Endothelial cell of umbilical vein (primary cell): ENCODE data around the gene MYEOV. TPM values are rescaled to one million over a fixed set of nuclear protein-coding genes. Genes with fewer than 3 reads are reported as not detected.

Experiments
- BruUV-seq: library from RNA; stranded (reverse); fragments of 400-500 nt; replicated peaks from 2 replicates; lab custom pipeline; 2021; lab: Mats Ljungman, UMichigan
- CTCF ChIA-PET: fragments of 300-600, 350-600 bp; sonication (Branson Sonifier 250); formaldehyde crosslinking; loops from one replicate; lab custom pipeline; 2021; ENCODE audit warnings: antibody characterized with exemption, inconsistent platforms; lab: Charles Lee
- POLR2A ChIA-PET: fragments of 300-600, 350-600 bp; sonication (Branson Sonifier 250); formaldehyde crosslinking; loops from one replicate; lab custom pipeline; 2021; ENCODE audit warnings: antibody characterized with exemption, inconsistent platforms; lab: Charles Lee
- DNase-seq: peaks from one replicate; pipeline ENCODE4 v3.0.0-alpha.2; 2011; ENCODE audit warnings: low read depth, low spot score
- FAIRE-seq: peaks from 2 replicates; lab custom pipeline; 2011; peaks lifted over from hg19 to GRCh38; lab: Jason Lieb, UNC
- H2AFZ ChIP-seq: 2 replicates; pipeline ENCODE4 v1.6.0; 2012; ENCODE audit warnings: low read depth, low read length, control low read depth, inconsistent platforms
- H3K27ac ChIP-seq: 2 replicates; pipeline ENCODE4 v1.5.1; 2011; ENCODE audit warnings: low read depth, mild to moderate bottlenecking, control low read depth, low read length, moderate library complexity; ENCODE audit not compliant: insufficient read depth
- H3K27me3 ChIP-seq, 2 experiments: 2 replicates each; pipeline versions ENCODE4 v1.6.0 to v1.6.1; 2011; ENCODE audit warnings: low read length in 2 of 2, mixed read lengths in 1 of 2; ENCODE audit not compliant: control insufficient read depth in 2 of 2, insufficient read depth in 2 of 2
- H3K36me3 ChIP-seq, 2 experiments: 2 replicates in 1 of 2; 3 replicates in 1 of 2; pipeline ENCODE4 v1.5.1; 2011; ENCODE audit warnings: low read length in 2 of 2, mild to moderate bottlenecking in 1 of 2, moderate library complexity in 1 of 2; ENCODE audit not compliant: control insufficient read depth in 2 of 2, insufficient read depth in 2 of 2; ENCODE audit errors: extremely low read depth in 1 of 2
- H3K4me1 ChIP-seq: 3 replicates; pipeline ENCODE4 v1.5.1; 2011; ENCODE audit warnings: mild to moderate bottlenecking, low read length; ENCODE audit not compliant: control insufficient read depth, insufficient read depth; ENCODE audit errors: extremely low read depth
- H3K4me2 ChIP-seq: 2 replicates; pipeline ENCODE4 v1.6.1; 2011; ENCODE audit warnings: low read length, control low read depth, mixed read lengths; ENCODE audit not compliant: insufficient read depth
- H3K4me3 ChIP-seq, 3 experiments: fragments of 200-600 bp in 1 of 3; sonication (generic), shearing (Covaris generic) in 1 of 3; replicated peaks in 1 of 3; 2 replicates each; pipeline ENCODE4 v1.5.1; 2011 to 2016; ENCODE audit warnings: control low read depth in 3 of 3, low read length in 3 of 3, mild to moderate bottlenecking in 2 of 3, inconsistent platforms in 1 of 3, low read depth in 1 of 3, moderate library complexity in 1 of 3; ENCODE audit not compliant: insufficient read depth in 1 of 3
- H3K79me2 ChIP-seq: 2 replicates; pipeline ENCODE4 v1.6.0; 2012; ENCODE audit warnings: low read length, inconsistent platforms; ENCODE audit not compliant: control insufficient read depth, insufficient read depth
- H3K9ac ChIP-seq: replicated peaks from 2 replicates; pipeline ENCODE3; 2011; ENCODE audit warnings: low read length, control low read depth; ENCODE audit not compliant: insufficient read depth; ENCODE audit errors: extremely low read depth
- H3K9me1 ChIP-seq: replicated peaks from 3 replicates; pipeline ENCODE4 v1.6.0; 2011; ENCODE audit warnings: mild to moderate bottlenecking, low read length; ENCODE audit not compliant: control insufficient read depth, insufficient read depth; ENCODE audit errors: extremely low read depth
- H3K9me3 ChIP-seq: replicated peaks from 2 replicates; pipeline ENCODE4 v1.5.1; 2012; ENCODE audit warnings: low read length, inconsistent platforms; ENCODE audit not compliant: control insufficient read depth, insufficient read depth
- H4K20me1 ChIP-seq: replicated peaks from 2 replicates; pipeline ENCODE3; 2011; ENCODE audit warnings: mild to moderate bottlenecking, low read length; ENCODE audit not compliant: control insufficient read depth, insufficient read depth; ENCODE audit errors: extremely low read depth
- EZH2 ChIP-seq: IDR thresholded peaks from 2 replicates; pipeline ENCODE4 v1.6.1; 2012; ENCODE audit warnings: borderline replicate concordance, low read depth, mild to moderate bottlenecking, moderate library complexity, low read length, inconsistent platforms; ENCODE audit not compliant: severe bottlenecking
- FOS ChIP-seq: IDR thresholded peaks from 2 replicates; pipeline ENCODE4 v1.6.1; 2011; ENCODE audit warnings: mild to moderate bottlenecking, low read length, moderate library complexity, borderline replicate concordance; ENCODE audit not compliant: insufficient read depth
- GATA2 ChIP-seq: IDR thresholded peaks from 2 replicates; pipeline ENCODE4 v1.7.0; 2011; ENCODE audit warnings: low read depth, mild to moderate bottlenecking, moderate library complexity, mixed read lengths, low read length; ENCODE audit not compliant: insufficient read length, insufficient read depth
- JUN ChIP-seq: IDR thresholded peaks from 2 replicates; pipeline ENCODE4 v1.6.1; 2011; ENCODE audit warnings: borderline replicate concordance, low read depth; ENCODE audit not compliant: insufficient read length, insufficient read depth
- MYC ChIP-seq: IDR thresholded peaks from one replicate; pipeline ENCODE4 v1.6.1; 2011; ENCODE audit warnings: mild to moderate bottlenecking, low read depth, low read length
- POLR2A ChIP-seq: IDR thresholded peaks from 2 replicates; pipeline ENCODE4 v1.6.1; 2012; ENCODE audit warnings: low read depth, mild to moderate bottlenecking, control low read depth, low read length
- POLR2AphosphoS5 ChIP-seq: IDR thresholded peaks from 2 replicates; pipeline ENCODE4 v1.6.1; 2012; ENCODE audit warnings: low read depth, mild to moderate bottlenecking, control low read depth, low read length, moderate library complexity; ENCODE audit not compliant: insufficient read depth
- dilution Hi-C: fragments of 300-500 bp; cut with MboI; formaldehyde crosslinking; loops from one replicate; pipeline ENCODE4 v1.15.0; 2019; ENCODE audit warnings: low sequenced_read_pairs; ENCODE audit not compliant: extremely low pct_ligation_motif_present
- intact Hi-C: fragments of 100-400 bp; cut with micrococcal nuclease; formaldehyde crosslinking; loops from one replicate; pipeline ENCODE4 v1.10.0; 2022
- polyA plus RNA-seq, 4 experiments: library from polyadenylated mRNA; depleted of rRNA in 3 of 4; stranded (reverse) in 3 of 4; unstranded in 1 of 4; fragments of >200 nt; gene quantifications; 2 replicates each; pipeline versions ENCODE4 v1.2.1 to v1.2.3, GENCODE V29; 2011 to 2012; ENCODE audit warnings: missing spikeins in 1 of 4
- total RNA-seq: library from RNA; stranded (reverse); gene quantifications from 2 replicates; pipeline ENCODE4 v1.2.3, GENCODE V29; 2021
- TF ChIP-seq, protein P1 (sequence below), 2 donors: IDR thresholded peaks; 1 replicate in 1 of 2; 2 replicates in 1 of 2; pipeline ENCODE4 v1.5.1; 2011; ENCODE audit warnings: low read length in 2 of 2, mild to moderate bottlenecking in 2 of 2, moderate library complexity in 2 of 2, control low read depth in 1 of 2, inconsistent platforms in 1 of 2, low read depth in 1 of 2; ENCODE audit not compliant: insufficient read depth in 1 of 2; ENCODE audit errors: extremely low read depth in 1 of 2
- TF ChIP-seq, protein P2 (sequence below): IDR thresholded peaks from 2 replicates; pipeline ENCODE4 v1.6.1; 2011; ENCODE audit not compliant: insufficient read depth, insufficient read length

Gene MYEOV
- total and polyA plus RNA-seq, 2 donors (not counting 3 experiments of a cell fraction or from before 2014, with no cell fraction given) = 3.8 to 14.4 TPM

DNA sequence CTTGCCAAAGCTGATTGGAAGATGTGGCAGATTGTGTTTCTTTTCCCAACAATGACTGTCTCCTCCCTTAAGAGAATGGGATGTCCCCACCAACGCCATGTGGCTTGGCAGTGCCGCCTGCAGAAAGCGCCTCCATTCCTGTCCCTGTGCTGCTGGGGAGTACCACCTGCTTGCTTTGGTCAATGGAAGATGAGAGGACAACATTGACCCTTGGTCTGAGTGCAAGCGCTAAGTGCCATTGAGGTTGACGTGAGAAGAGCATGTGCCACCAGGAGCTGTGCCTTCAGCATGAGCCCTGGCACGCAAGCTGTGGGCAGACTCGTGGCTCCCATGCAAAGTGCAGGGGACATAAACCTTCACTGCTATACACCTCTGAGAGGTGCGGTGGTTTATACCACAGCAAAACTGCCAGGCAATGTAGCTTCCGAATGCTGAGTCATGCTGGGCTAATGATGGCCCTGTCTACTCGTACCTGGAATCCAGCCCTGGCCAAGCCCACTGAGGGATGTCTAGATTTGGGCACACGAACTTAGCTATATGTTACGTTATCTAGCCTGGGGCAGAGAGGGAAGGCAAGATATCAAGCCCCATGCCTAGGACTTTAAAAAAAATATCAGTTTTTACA, 41.9 kb downstream of the MYEOV start:
- Histone ChIP-seq H3K4me3 (no peak overlapping the region), H3K27ac (no peak overlapping the region), H4K20me1 (no peaks in the 10 kb centered on the region), H3K79me2 (no peaks in the 10 kb centered on the region), H3K9me1 (no peaks in the 10 kb centered on the region), H3K4me2 (no peak overlapping the region), H3K27me3 (no peaks in the 10 kb centered on the region), H3K9me3 (no peaks in the 10 kb centered on the region), H3K9ac (no peak overlapping the region), H3K4me1 (no peaks in the 10 kb centered on the region), H3K36me3 (no peaks in the 10 kb centered on the region), H2AFZ (no peak overlapping the region)
- ChIA-PET POLR2A (no interaction called here), CTCF (interaction anchor here (0.9 to 1.6 kb wide), 5 partner anchors 9 to 235 kb away, joined by 3 to 4 read pairs (median 3); no protein-coding TSS in a partner anchor)
- BruUV-seq = no TSS peak
- dilution Hi-C loops (no loop called here), intact Hi-C loops (no loop called here)
- DNase-seq (no peak), FAIRE-seq (no peak)
- TF ChIP-seq, protein P1, sequence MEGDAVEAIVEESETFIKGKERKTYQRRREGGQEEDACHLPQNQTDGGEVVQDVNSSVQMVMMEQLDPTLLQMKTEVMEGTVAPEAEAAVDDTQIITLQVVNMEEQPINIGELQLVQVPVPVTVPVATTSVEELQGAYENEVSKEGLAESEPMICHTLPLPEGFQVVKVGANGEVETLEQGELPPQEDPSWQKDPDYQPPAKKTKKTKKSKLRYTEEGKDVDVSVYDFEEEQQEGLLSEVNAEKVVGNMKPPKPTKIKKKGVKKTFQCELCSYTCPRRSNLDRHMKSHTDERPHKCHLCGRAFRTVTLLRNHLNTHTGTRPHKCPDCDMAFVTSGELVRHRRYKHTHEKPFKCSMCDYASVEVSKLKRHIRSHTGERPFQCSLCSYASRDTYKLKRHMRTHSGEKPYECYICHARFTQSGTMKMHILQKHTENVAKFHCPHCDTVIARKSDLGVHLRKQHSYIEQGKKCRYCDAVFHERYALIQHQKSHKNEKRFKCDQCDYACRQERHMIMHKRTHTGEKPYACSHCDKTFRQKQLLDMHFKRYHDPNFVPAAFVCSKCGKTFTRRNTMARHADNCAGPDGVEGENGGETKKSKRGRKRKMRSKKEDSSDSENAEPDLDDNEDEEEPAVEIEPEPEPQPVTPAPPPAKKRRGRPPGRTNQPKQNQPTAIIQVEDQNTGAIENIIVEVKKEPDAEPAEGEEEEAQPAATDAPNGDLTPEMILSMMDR (IDR thresholded peaks at IDR 0.05; ENCODE audit: extremely low read depth in 1 of 2, insufficient read depth in 1 of 2, low read depth in 1 of 2, low read length in 2 of 2) = no peak
- TF ChIP-seq POLR2AphosphoS5 (no peak), EZH2 (no peak), POLR2A (no peak), JUN (no peak), GATA2 (no peak), MYC (no peak), FOS (no peak)
- TF ChIP-seq, protein P2, sequence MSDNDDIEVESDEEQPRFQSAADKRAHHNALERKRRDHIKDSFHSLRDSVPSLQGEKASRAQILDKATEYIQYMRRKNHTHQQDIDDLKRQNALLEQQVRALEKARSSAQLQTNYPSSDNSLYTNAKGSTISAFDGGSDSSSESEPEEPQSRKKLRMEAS = no peak
